H9 (cell line): ENCODE measurements around the gene DDX19B. TPM values are rescaled to one million over a fixed set of nuclear protein-coding genes. Genes with fewer than 3 reads are reported as not detected.

Experiments used
- DNase-seq: peaks from one replicate; pipeline ENCODE4 v3.0.0-alpha.2; 2017
- H2AFZ ChIP-seq: one replicate; pipeline ENCODE4 v1.6.1; 2013; ENCODE audit warnings: mild to moderate bottlenecking, low read length, control low read depth, moderate library complexity
- H2AK5ac ChIP-seq: 2 replicates; pipeline ENCODE4 v1.6.1; 2013; ENCODE audit warnings: low read length, control low read depth, mixed read lengths; ENCODE audit not compliant: insufficient read length
- H2BK120ac ChIP-seq: one replicate; pipeline ENCODE4 v1.6.1; 2013; ENCODE audit warnings: low read depth, mild to moderate bottlenecking, low read length, control low read depth, inconsistent platforms; ENCODE audit not compliant: poor library complexity, severe bottlenecking
- H2BK12ac ChIP-seq: 2 replicates; pipeline ENCODE4 v1.6.1; 2013; ENCODE audit warnings: low read length, control low read depth, mixed read lengths, low read depth; ENCODE audit not compliant: insufficient read length
- H2BK15ac ChIP-seq: 2 replicates; pipeline ENCODE4 v1.6.1; 2013; ENCODE audit warnings: low read depth, low read length, control low read depth
- H2BK20ac ChIP-seq: one replicate; pipeline ENCODE4 v1.6.1; 2013; ENCODE audit warnings: low read depth, mild to moderate bottlenecking, low read length, control low read depth, inconsistent platforms; ENCODE audit not compliant: poor library complexity, severe bottlenecking
- H2BK5ac ChIP-seq: 2 replicates; pipeline ENCODE4 v1.6.1; 2013; ENCODE audit warnings: low read length, control low read depth, mixed read lengths; ENCODE audit not compliant: insufficient read length
- H3K14ac ChIP-seq: 2 replicates; pipeline ENCODE4 v1.6.1; 2013; ENCODE audit warnings: low read length, control low read depth; ENCODE audit not compliant: insufficient read depth
- H3K18ac ChIP-seq: 2 replicates; pipeline ENCODE4 v1.6.1; 2013; ENCODE audit warnings: low read depth, mild to moderate bottlenecking, mixed read lengths, low read length, control low read depth; ENCODE audit not compliant: insufficient read length
- H3K23ac ChIP-seq: 2 replicates; pipeline ENCODE4 v1.6.1; 2013; ENCODE audit warnings: low read length, control low read depth, mixed read lengths, low read depth; ENCODE audit not compliant: insufficient read length
- H3K23me2 ChIP-seq: 2 replicates; pipeline ENCODE4 v1.6.1; 2013; ENCODE audit warnings: low read depth, mild to moderate bottlenecking, mixed read lengths, low read length, control low read depth; ENCODE audit not compliant: insufficient read length, poor library complexity, severe bottlenecking
- H3K27ac ChIP-seq: 2 replicates; pipeline ENCODE4 v1.5.1; 2013; ENCODE audit warnings: low read length, control low read depth, mixed read lengths, low read depth; ENCODE audit not compliant: insufficient read length
- H3K27me3 ChIP-seq: 2 replicates; pipeline ENCODE4 v1.6.1; 2013; ENCODE audit warnings: low read length, control low read depth, inconsistent platforms; ENCODE audit not compliant: insufficient read depth
- H3K4ac ChIP-seq: 2 replicates; pipeline ENCODE4 v1.6.1; 2013; ENCODE audit warnings: low read depth, mild to moderate bottlenecking, control low read depth, inconsistent platforms, low read length, moderate library complexity
- H3K4me1 ChIP-seq: 2 replicates; pipeline ENCODE4 v1.6.1; 2013; ENCODE audit warnings: low read length, control low read depth, inconsistent platforms; ENCODE audit not compliant: insufficient read depth
- H3K4me2 ChIP-seq: 2 replicates; pipeline ENCODE4 v1.6.1; 2013; ENCODE audit warnings: low read length, control low read depth, mixed read lengths; ENCODE audit not compliant: insufficient read length, insufficient read depth
- H3K56ac ChIP-seq: 2 replicates; pipeline ENCODE4 v1.6.1; 2013; ENCODE audit warnings: low read depth, mild to moderate bottlenecking, mixed read lengths, low read length, control low read depth; ENCODE audit not compliant: insufficient read length
- H3K79me1 ChIP-seq: 2 replicates; pipeline ENCODE4 v1.6.1; 2013; ENCODE audit warnings: low read depth, mild to moderate bottlenecking, moderate library complexity, low read length, control low read depth, inconsistent platforms; ENCODE audit not compliant: insufficient read depth, poor library complexity, severe bottlenecking
- H3K79me2 ChIP-seq: 2 replicates; pipeline ENCODE4 v1.6.1; 2013; ENCODE audit warnings: low read length, control low read depth, inconsistent platforms; ENCODE audit not compliant: insufficient read depth
- H3K9ac ChIP-seq: 2 replicates; pipeline ENCODE4 v1.6.1; 2013; ENCODE audit warnings: low read length, control low read depth, mixed read lengths; ENCODE audit not compliant: insufficient read length; ENCODE audit errors: extremely low read depth
- H3K9me3 ChIP-seq: one replicate; pipeline ENCODE4 v1.6.1; 2013; ENCODE audit warnings: low read depth, low read length, inconsistent platforms; ENCODE audit not compliant: control insufficient read depth
- H3T11ph ChIP-seq: one replicate; pipeline ENCODE4 v1.6.1; 2013; ENCODE audit warnings: mild to moderate bottlenecking, low read length, control low read depth, inconsistent platforms
- H4K20me1 ChIP-seq: one replicate; pipeline ENCODE4 v1.6.1; 2013; ENCODE audit not compliant: control insufficient read depth, insufficient read length, insufficient read depth
- H4K5ac ChIP-seq: 2 replicates; pipeline ENCODE4 v1.6.1; 2013; ENCODE audit warnings: low read depth, mild to moderate bottlenecking, mixed read lengths, low read length, control low read depth; ENCODE audit not compliant: insufficient read length
- H4K8ac ChIP-seq: replicated peaks from 2 replicates; pipeline ENCODE4 v1.6.1; 2013; ENCODE audit warnings: low read length, control low read depth, mixed read lengths, low read depth; ENCODE audit not compliant: insufficient read length
- H4K91ac ChIP-seq: 2 replicates; pipeline ENCODE4 v1.6.1; 2013; ENCODE audit warnings: low read depth, mild to moderate bottlenecking, moderate library complexity, mixed read lengths, low read length, control low read depth; ENCODE audit not compliant: insufficient read length
- H3K27ac Mint-ChIP-seq, 3 experiments: 2 replicates in 2 of 3; 3 replicates in 1 of 3; pipeline ENCODE4 v1.8.0; 2020 to 2021; ENCODE audit warnings: mixed read lengths in 3 of 3, mild to moderate bottlenecking in 1 of 3, moderate library complexity in 1 of 3
- H3K27me3 Mint-ChIP-seq: 2 replicates; pipeline ENCODE4 v1.8.0; 2021; ENCODE audit warnings: low read depth, mild to moderate bottlenecking, moderate library complexity, mixed read lengths
- H3K36me3 Mint-ChIP-seq, 3 experiments: 2 replicates in 2 of 3; 3 replicates in 1 of 3; pipeline ENCODE4 v1.8.0; 2020 to 2021; ENCODE audit warnings: low read depth in 3 of 3, mixed read lengths in 3 of 3; ENCODE audit not compliant: insufficient read depth in 1 of 3
- H3K4me1 Mint-ChIP-seq, 2 experiments: 2 replicates each; pipeline ENCODE4 v1.8.0; 2020; ENCODE audit warnings: mixed read lengths in 2 of 2
- H3K4me3 Mint-ChIP-seq, 2 experiments: 2 replicates in 1 of 2; 3 replicates in 1 of 2; pipeline ENCODE4 v1.8.0; 2020 to 2021; ENCODE audit warnings: mild to moderate bottlenecking in 2 of 2, mixed read lengths in 2 of 2, moderate library complexity in 1 of 2
- H3K9me3 Mint-ChIP-seq, 2 experiments: 2 replicates in 1 of 2; 3 replicates in 1 of 2; pipeline ENCODE4 v1.8.0; 2020; ENCODE audit warnings: mild to moderate bottlenecking in 2 of 2, mixed read lengths in 2 of 2, moderate library complexity in 1 of 2
- total RNA-seq: library from RNA; stranded (reverse); gene quantifications from 2 replicates; pipeline ENCODE4 v1.2.1, GENCODE V29; 2021
- TF ChIP-seq, protein P1 (sequence below): fragments of 200-600 bp; sonication (generic); conservative IDR thresholded peaks from 3 replicates; pipeline ENCODE4 v1.8.0; 2021; ENCODE audit warnings: antibody characterized with exemption, mild to moderate bottlenecking

DDX19B gene
- total RNA-seq, 1 experiment from 2014 or later: 47.3 TPM

GRCh38 chr16:70295634-70296033, 3.4 kb upstream of the DDX19B start:
- no peaks in the 10 kb centered on the region for H3K9me3 ChIP-seq
- H4K5ac ChIP-seq: no peak overlapping the region
- H2BK12ac ChIP-seq: no peak overlapping the region
- H2BK15ac ChIP-seq: no peak overlapping the region
- Mint-ChIP-seq H3K27ac (no peak overlapping the region), H3K27me3 (no peaks in the 10 kb centered on the region), H3K4me3 (no peak overlapping the region), H3K4me1 (peaks cover 6 to 17% of the 10 kb centered on the region in 2 experiments; a peak in 3 of 4 replicates), H3K36me3 (peaks cover 2 to 3% (median 2%) of the 10 kb centered on the region in 3 experiments; a peak in 2 of 7 replicates), H3K9me3 (no peaks in the 10 kb centered on the region; a peak in 1 of 5 replicates)
- no peak overlapping the region for H3K4ac ChIP-seq
- H4K20me1 ChIP-seq: no peaks in the 10 kb centered on the region
- no peak overlapping the region for H3K14ac ChIP-seq
- no peak overlapping the region for H2BK20ac ChIP-seq
- H3T11ph ChIP-seq: no peak overlapping the region
- H3K23me2 ChIP-seq: peaks cover 5% of the 10 kb centered on the region
- H2AK5ac ChIP-seq: no peak overlapping the region
- no peak overlapping the region for H4K91ac ChIP-seq
- no peak overlapping the region for H3K56ac ChIP-seq
- H2BK5ac ChIP-seq: no peak overlapping the region
- peaks cover 4% of the 10 kb centered on the region for H3K79me1 ChIP-seq
- no peak overlapping the region for H3K23ac ChIP-seq
- H4K8ac ChIP-seq: no peak overlapping the region
- H2AFZ ChIP-seq: no peak overlapping the region
- TF ChIP-seq, protein P1, sequence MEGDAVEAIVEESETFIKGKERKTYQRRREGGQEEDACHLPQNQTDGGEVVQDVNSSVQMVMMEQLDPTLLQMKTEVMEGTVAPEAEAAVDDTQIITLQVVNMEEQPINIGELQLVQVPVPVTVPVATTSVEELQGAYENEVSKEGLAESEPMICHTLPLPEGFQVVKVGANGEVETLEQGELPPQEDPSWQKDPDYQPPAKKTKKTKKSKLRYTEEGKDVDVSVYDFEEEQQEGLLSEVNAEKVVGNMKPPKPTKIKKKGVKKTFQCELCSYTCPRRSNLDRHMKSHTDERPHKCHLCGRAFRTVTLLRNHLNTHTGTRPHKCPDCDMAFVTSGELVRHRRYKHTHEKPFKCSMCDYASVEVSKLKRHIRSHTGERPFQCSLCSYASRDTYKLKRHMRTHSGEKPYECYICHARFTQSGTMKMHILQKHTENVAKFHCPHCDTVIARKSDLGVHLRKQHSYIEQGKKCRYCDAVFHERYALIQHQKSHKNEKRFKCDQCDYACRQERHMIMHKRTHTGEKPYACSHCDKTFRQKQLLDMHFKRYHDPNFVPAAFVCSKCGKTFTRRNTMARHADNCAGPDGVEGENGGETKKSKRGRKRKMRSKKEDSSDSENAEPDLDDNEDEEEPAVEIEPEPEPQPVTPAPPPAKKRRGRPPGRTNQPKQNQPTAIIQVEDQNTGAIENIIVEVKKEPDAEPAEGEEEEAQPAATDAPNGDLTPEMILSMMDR: no peak
- H2BK120ac ChIP-seq: no peak overlapping the region
- H3K18ac ChIP-seq: no peak overlapping the region
- H3K4me2 ChIP-seq: no peak overlapping the region
- DNase-seq: no peak
- H3K27me3 ChIP-seq: no peaks in the 10 kb centered on the region
- peaks cover 5% of the 10 kb centered on the region; the same call in 1 of the 2 replicates for H3K79me2 ChIP-seq
- no peak overlapping the region for H3K27ac ChIP-seq
- H3K9ac ChIP-seq: no peak overlapping the region
- peaks cover 3% of the 10 kb centered on the region; the same call in 1 of the 2 replicates for H3K4me1 ChIP-seq
